ENCODE measurements around the gene MTHFSD. TPM values are rescaled to one million over a fixed set of nuclear protein-coding genes. Genes with fewer than 3 reads are reported as not detected.

Gene MTHFSD
- total and polyA plus RNA-seq, 10 donors: 9.1 to 32.1 (median 18.0) TPM

DNA sequence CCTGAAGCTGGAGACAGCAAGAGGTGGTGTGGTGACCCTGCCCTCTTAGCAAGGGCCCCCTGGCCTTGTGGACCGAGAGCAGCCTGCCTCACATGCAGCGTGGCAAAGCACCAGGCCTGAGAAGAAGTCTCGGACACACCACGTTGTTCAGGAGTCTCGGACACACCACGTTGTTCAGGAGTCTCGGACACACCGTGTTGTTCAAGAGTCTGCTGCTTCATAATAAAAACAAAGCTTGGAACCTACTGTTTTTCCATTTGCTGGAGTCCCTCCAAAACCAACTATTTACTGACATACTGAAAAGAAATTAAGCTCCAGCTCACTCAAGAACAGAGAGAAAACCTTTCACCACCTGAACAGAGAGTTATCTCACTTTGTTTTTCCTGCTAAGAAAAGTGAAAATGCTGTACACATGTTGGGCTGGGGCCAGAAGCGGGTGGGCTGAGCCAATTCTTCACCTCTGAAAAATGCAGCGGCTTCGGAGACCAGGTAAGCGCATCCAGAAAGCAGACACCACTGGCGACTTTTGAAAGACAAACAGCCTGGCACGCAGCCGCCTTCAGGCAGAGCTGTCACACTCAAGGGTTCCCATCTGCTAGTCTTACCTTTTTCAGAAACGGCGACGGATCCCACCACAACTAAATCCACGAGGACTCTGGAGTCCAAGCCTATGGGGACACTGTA lies 8.9 kb downstream of the MTHFSD start:
- 94 to 96% (median 95%) methylated on average over 19 of the region's 19 CpGs for WGBS, 5 donors
- Histone ChIP-seq H3K9me3 (no peaks in the 10 kb centered on the region), H3K4me3 (no peak overlapping the region), H3K27ac (no peak overlapping the region), H3K36me3 (peaks cover 0 to 100% (median 69%) of the 10 kb centered on the region in 6 donors), H3K4me1 (no peaks in the 10 kb centered on the region), H3K27me3 (replicated peaks in 1 of 7) (no peaks in the 10 kb centered on the region)
- no peak for DNase-seq
- TF ChIP-seq POLR2AphosphoS5 (IDR thresholded peaks at IDR 0.05): no peak
- TF ChIP-seq CTCF (IDR thresholded peaks at IDR 0.05 in 8 of 11, conservative IDR thresholded peaks at IDR 0.05 in 3 of 11): no peak
- TF ChIP-seq POLR2A (IDR thresholded peaks at IDR 0.05): no peak
- intact Hi-C loops (cut with DNase I; ENCODE audit: low total_unique reads): no loop called here

DNA sequence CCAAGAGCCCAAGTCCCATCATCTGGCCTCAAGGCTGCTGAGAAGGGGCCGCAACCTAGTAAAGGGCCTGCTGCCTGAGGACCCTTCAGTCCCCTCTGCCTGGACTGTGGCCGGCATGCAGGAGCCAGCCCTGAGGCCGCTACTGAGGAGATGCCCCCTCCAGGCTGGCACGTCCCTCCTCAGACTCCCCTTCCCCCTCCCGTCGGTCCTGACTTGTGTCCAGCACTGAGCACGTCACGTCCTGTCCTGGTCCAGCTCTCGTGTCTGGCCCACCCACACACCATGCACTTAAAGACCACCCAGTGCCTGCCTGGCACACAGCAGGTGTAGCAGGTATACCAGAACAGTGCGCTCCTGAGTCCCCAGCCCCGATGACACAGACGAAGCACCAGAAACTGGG lies 9.6 kb downstream of the MTHFSD start:
- intact Hi-C loops (cut with DNase I; ENCODE audit: low total_unique reads): no loop called here
- DNase-seq: no peak
- H3K4me1 ChIP-seq: no peaks in the 10 kb centered on the region
- WGBS, 5 donors: 75 to 91% (median 87%) methylated on average over 12 of the region's 12 CpGs
- peaks cover 0 to 100% (median 70%) of the 10 kb centered on the region in 6 donors for H3K36me3 ChIP-seq
- H3K27me3 ChIP-seq (replicated peaks in 1 of 7): no peaks in the 10 kb centered on the region
- H3K4me3 ChIP-seq: no peak overlapping the region
- TF ChIP-seq POLR2AphosphoS5 (IDR thresholded peaks at IDR 0.05) (no peak), POLR2A (IDR thresholded peaks at IDR 0.05) (no peak), CTCF (IDR thresholded peaks at IDR 0.05 in 8 of 11, conservative IDR thresholded peaks at IDR 0.05 in 3 of 11) (no peak)
- no peaks in the 10 kb centered on the region for H3K9me3 ChIP-seq
- H3K27ac ChIP-seq: no peak overlapping the region

- intact Hi-C loops (cut with DNase I; ENCODE audit: low total_unique reads): no loop called here
Observed at GRCh38 chr16:86542756-86543750, 12.0 kb downstream of the MTHFSD start.

More at GRCh38 chr16:86542756-86543750, 12.0 kb downstream of the MTHFSD start:
- WGBS, 5 donors: 88 to 92% (median 91%) methylated on average over 21 of the region's 21 CpGs
- no peak overlapping the region for H3K27ac ChIP-seq
- no peak overlapping the region for H3K4me3 ChIP-seq
- no peaks in the 10 kb centered on the region for H3K9me3 ChIP-seq
- no peak for DNase-seq
- no peaks in the 10 kb centered on the region for H3K4me1 ChIP-seq
- no peaks in the 10 kb centered on the region for H3K27me3 ChIP-seq (replicated peaks in 1 of 7)
- TF ChIP-seq POLR2AphosphoS5 (IDR thresholded peaks at IDR 0.05) (no peak), POLR2A (IDR thresholded peaks at IDR 0.05) (no peak), CTCF (IDR thresholded peaks at IDR 0.05 in 8 of 11, conservative IDR thresholded peaks at IDR 0.05 in 3 of 11) (no peak)
- peaks cover 0 to 100% (median 77%) of the 10 kb centered on the region in 6 donors for H3K36me3 ChIP-seq

Measured in spleen (tissue), 11 donors.